Measurements from ENCODE around the gene FGF1.

The FGF1 gene

DNA sequence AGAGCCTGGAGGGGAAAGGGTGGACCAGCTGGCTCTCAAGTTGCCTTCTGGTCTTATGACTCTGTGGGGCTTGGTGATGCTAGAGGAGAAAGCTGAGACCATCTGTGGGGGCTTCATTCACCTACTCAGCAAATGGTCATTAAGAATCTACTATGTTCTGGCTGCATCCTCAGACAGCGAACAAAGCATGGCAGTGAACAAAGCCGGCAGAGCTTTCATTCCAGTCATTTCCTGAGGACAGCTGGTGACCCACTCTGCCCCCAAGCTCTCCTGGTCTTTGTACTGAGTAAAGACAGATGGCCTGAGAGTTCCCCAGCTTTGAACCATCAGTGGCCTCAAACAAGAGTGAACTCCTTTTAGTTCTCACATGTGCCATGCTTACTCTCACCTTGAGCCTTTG, 48.0 kb downstream of the FGF1 start:
- TF ChIP-seq ESRRG (CRISPR knock-in tag; IDR thresholded peaks at IDR 0.05): no peak
- no peak for TF ChIP-seq ZNF8 (CRISPR knock-in tag; IDR thresholded peaks at IDR 0.05)
- TF ChIP-seq, protein P1, sequence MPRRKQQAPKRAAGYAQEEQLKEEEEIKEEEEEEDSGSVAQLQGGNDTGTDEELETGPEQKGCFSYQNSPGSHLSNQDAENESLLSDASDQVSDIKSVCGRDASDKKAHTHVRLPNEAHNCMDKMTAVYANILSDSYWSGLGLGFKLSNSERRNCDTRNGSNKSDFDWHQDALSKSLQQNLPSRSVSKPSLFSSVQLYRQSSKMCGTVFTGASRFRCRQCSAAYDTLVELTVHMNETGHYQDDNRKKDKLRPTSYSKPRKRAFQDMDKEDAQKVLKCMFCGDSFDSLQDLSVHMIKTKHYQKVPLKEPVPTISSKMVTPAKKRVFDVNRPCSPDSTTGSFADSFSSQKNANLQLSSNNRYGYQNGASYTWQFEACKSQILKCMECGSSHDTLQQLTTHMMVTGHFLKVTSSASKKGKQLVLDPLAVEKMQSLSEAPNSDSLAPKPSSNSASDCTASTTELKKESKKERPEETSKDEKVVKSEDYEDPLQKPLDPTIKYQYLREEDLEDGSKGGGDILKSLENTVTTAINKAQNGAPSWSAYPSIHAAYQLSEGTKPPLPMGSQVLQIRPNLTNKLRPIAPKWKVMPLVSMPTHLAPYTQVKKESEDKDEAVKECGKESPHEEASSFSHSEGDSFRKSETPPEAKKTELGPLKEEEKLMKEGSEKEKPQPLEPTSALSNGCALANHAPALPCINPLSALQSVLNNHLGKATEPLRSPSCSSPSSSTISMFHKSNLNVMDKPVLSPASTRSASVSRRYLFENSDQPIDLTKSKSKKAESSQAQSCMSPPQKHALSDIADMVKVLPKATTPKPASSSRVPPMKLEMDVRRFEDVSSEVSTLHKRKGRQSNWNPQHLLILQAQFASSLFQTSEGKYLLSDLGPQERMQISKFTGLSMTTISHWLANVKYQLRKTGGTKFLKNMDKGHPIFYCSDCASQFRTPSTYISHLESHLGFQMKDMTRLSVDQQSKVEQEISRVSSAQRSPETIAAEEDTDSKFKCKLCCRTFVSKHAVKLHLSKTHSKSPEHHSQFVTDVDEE (CRISPR knock-in tag; IDR thresholded peaks at IDR 0.05): no peak
- TF ChIP-seq, protein P2, sequence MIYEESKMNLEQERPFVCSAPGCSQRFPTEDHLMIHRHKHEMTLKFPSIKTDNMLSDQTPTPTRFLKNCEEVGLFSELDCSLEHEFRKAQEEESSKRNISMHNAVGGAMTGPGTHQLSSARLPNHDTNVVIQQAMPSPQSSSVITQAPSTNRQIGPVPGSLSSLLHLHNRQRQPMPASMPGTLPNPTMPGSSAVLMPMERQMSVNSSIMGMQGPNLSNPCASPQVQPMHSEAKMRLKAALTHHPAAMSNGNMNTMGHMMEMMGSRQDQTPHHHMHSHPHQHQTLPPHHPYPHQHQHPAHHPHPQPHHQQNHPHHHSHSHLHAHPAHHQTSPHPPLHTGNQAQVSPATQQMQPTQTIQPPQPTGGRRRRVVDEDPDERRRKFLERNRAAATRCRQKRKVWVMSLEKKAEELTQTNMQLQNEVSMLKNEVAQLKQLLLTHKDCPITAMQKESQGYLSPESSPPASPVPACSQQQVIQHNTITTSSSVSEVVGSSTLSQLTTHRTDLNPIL (CRISPR knock-in tag; IDR thresholded peaks at IDR 0.05; ENCODE audit: low read depth): no peak
- no peak for TF ChIP-seq ISL1 (CRISPR knock-in tag; IDR thresholded peaks at IDR 0.05)
- TF ChIP-seq, protein P3, sequence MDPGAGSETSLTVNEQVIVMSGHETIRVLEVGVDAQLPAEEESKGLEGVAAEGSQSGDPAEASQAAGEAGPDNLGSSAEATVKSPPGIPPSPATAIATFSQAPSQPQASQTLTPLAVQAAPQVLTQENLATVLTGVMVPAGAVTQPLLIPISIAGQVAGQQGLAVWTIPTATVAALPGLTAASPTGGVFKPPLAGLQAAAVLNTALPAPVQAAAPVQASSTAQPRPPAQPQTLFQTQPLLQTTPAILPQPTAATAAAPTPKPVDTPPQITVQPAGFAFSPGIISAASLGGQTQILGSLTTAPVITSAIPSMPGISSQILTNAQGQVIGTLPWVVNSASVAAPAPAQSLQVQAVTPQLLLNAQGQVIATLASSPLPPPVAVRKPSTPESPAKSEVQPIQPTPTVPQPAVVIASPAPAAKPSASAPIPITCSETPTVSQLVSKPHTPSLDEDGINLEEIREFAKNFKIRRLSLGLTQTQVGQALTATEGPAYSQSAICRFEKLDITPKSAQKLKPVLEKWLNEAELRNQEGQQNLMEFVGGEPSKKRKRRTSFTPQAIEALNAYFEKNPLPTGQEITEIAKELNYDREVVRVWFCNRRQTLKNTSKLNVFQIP (CRISPR knock-in tag; IDR thresholded peaks at IDR 0.05; ENCODE audit: borderline replicate concordance, low read depth): no peak
- TF ChIP-seq, protein P4, sequence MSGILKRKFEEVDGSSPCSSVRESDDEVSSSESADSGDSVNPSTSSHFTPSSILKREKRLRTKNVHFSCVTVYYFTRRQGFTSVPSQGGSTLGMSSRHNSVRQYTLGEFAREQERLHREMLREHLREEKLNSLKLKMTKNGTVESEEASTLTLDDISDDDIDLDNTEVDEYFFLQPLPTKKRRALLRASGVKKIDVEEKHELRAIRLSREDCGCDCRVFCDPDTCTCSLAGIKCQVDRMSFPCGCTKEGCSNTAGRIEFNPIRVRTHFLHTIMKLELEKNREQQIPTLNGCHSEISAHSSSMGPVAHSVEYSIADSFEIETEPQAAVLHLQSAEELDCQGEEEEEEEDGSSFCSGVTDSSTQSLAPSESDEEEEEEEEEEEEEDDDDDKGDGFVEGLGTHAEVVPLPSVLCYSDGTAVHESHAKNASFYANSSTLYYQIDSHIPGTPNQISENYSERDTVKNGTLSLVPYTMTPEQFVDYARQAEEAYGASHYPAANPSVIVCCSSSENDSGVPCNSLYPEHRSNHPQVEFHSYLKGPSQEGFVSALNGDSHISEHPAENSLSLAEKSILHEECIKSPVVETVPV (CRISPR knock-in tag; IDR thresholded peaks at IDR 0.05): no peak
- TF ChIP-seq ARNTL (CRISPR knock-in tag; IDR thresholded peaks at IDR 0.05; ENCODE audit: borderline replicate concordance, low read depth): no peak
- no peak for TF ChIP-seq PPARA (CRISPR knock-in tag; IDR thresholded peaks at IDR 0.05; ENCODE audit: borderline replicate concordance)
- no peak for TF ChIP-seq OSR1 (CRISPR knock-in tag; IDR thresholded peaks at IDR 0.05)
- TF ChIP-seq GLIS3 (CRISPR knock-in tag; IDR thresholded peaks at IDR 0.05): no peak
- TF ChIP-seq SNAI2 (CRISPR knock-in tag; IDR thresholded peaks at IDR 0.05): no peak
- TF ChIP-seq, protein P5, sequence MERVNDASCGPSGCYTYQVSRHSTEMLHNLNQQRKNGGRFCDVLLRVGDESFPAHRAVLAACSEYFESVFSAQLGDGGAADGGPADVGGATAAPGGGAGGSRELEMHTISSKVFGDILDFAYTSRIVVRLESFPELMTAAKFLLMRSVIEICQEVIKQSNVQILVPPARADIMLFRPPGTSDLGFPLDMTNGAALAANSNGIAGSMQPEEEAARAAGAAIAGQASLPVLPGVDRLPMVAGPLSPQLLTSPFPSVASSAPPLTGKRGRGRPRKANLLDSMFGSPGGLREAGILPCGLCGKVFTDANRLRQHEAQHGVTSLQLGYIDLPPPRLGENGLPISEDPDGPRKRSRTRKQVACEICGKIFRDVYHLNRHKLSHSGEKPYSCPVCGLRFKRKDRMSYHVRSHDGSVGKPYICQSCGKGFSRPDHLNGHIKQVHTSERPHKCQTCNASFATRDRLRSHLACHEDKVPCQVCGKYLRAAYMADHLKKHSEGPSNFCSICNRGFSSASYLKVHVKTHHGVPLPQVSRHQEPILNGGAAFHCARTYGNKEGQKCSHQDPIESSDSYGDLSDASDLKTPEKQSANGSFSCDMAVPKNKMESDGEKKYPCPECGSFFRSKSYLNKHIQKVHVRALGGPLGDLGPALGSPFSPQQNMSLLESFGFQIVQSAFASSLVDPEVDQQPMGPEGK (CRISPR knock-in tag; IDR thresholded peaks at IDR 0.05; ENCODE audit: borderline replicate concordance): no peak
- TF ChIP-seq TOX (CRISPR knock-in tag; IDR thresholded peaks at IDR 0.05; ENCODE audit: borderline replicate concordance): no peak
- TF ChIP-seq ZFP3 (CRISPR knock-in tag; IDR thresholded peaks at IDR 0.05): no peak
- ATAC-seq: no peak

DNA sequence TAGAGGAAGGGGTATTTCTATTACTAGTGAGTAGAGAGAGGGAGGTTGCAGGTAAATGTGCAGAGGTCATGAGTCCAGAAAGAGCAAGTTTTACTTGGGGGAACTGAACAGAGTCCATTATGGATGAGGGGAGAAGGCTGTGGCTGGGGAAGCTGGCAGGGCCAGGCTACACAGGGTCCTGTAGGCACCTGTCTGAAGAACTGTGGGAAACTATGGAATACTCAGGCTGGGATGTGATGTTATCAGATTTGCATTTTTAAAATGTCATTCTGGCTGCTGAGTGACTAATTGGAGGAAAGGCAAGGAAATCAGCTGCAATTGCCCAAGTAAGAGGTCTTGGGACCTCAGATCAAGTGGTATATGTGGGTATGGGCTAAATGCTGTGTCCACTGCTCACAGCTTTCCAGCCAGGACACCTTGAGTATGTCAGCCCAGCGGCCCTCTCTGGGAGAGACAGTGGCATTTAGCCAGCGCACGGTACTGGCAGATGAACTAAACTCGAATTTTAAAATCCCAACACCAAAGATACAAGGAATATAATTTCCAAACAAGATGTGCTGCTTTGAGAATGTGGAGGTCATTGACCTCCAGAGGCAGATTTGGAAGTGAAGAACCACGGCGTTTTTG, 49.1 kb downstream of the FGF1 start:
- TF ChIP-seq PPARA (CRISPR knock-in tag; IDR thresholded peaks at IDR 0.05; ENCODE audit: borderline replicate concordance) (no peak), ZC3H10 (CRISPR knock-in tag; IDR thresholded peaks at IDR 0.05) (no peak)
- TF ChIP-seq, protein P4 (CRISPR knock-in tag; IDR thresholded peaks at IDR 0.05): no peak
- ATAC-seq: no peak

DNA sequence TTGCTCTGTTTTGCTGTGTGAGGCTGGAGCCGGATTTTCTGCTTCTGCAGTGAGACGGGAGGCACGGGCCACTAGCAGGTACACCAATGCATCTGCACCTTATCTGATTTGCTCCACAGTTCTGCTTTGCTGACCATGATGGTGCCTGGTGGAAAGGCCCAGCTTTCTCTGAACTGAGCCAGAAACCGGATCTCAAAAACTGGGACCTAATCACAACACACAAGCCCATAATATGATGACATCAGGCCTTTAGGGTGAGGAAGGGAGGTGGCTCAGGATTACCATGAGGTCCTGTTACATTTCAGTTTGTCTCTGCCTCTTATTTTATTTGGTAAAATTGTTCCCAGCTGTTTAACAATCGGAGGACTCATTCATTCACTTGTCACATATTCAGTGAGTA, 49.8 kb downstream of the FGF1 start:
- TF ChIP-seq GLIS3 (CRISPR knock-in tag; IDR thresholded peaks at IDR 0.05) (no peak), TCF4 (CRISPR knock-in tag; IDR thresholded peaks at IDR 0.05; ENCODE audit: borderline replicate concordance) (no peak), ARNTL (CRISPR knock-in tag; IDR thresholded peaks at IDR 0.05; ENCODE audit: borderline replicate concordance, low read depth) (no peak)
- TF ChIP-seq, protein P1 (CRISPR knock-in tag; IDR thresholded peaks at IDR 0.05): 0 out of 2 replicates have a peak, but pooled peaks have one; percentile 29
- peak; percentile 66; the same call in 1 of the 3 replicates for ATAC-seq
